HG03378 (cell line): Measurements from ENCODE around the gene ZNF700.
"Not testable (repeated sequence)": the region's sequence is repeated elsewhere in the genome, so short reads cannot be mapped to it uniquely, and the experiment has no call there.

Experiments used
- ATAC-seq: cut with Tn5 transposase; IDR thresholded peaks from one replicate; pipeline ENCODE4 v1.9.1; 2021; ENCODE audit warnings: mild to moderate bottlenecking, moderate library complexity; ENCODE audit not compliant: unreplicated experiment

The ZNF700 gene

DNA sequence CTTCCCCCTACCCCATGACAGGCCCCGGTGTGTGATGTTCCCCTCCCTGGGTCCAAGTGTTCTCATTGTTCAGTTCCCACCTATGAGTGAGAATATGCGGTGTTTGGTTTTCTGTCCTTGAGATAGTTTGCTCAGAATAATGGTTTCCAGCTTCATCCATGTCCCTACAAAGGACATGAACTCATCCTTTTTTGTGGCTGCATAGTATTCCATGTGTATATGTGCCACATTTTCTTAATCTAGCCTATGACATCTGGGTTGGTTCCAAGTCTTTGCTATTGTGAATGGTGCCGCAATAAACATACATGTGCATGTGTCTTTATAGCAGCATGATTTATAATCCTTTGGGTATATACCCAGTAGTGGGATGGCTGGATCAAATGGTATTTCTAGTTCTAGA, 13.5 kb downstream of the ZNF700 start:
- ATAC-seq = not testable (repeated sequence)

GRCh38 chr19:11941361-11941887, 16.5 kb downstream of the ZNF700 start:
- ATAC-seq = not testable (repeated sequence)

DNA sequence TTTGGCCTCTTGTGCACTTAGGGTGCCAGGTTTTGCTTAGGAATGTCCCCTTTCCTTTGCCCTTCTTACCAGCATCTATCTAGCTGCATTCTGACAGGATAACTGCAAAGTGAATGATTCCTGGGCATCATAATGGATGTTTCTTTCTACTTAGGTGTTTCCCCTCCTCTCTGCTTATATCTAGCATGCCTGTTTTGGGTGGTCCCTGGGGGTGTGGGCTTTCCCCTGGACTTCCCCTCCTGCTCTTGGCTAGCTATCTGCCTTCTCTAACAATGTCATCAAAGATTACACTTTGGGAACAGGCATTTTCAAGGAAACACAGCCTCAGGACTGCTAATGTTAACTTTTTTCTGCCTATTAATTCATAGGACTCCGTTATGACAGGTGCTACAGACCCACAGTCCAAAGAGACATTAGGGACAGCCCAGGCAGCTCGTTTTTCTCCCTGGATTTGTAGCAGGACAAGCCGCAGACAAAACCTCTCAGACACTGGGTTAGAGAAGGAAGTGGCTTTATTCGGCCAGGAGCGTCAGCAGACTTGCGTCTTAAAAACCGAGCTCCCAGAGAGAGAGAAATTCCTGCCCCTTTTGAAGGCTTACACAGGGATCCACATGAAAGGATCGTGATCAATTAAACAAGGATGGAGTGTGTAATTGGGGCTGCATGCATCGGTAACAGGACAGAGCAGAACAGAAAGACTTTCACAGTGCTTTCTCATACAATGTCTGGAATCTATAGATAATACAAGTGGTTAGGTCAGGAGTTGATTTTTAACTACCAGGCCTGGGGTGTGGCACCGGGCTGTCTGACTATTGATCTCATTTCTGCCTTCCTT, 17.3 kb downstream of the ZNF700 start:
- no peak for ATAC-seq

DNA sequence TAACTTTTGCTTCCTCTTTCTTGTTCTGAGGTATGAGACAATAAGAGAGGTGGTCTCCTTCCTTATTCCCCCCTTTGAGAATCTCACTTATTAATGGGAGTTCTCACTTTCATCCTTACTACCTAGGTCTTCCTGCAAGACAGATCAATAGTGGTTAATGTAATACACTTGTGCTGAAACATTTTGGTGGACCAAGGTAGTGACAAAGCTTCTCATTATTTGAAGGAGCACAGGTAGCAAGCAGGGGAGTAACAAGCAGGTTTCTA, 17.9 kb downstream of the ZNF700 start:
- no peak for ATAC-seq

DNA sequence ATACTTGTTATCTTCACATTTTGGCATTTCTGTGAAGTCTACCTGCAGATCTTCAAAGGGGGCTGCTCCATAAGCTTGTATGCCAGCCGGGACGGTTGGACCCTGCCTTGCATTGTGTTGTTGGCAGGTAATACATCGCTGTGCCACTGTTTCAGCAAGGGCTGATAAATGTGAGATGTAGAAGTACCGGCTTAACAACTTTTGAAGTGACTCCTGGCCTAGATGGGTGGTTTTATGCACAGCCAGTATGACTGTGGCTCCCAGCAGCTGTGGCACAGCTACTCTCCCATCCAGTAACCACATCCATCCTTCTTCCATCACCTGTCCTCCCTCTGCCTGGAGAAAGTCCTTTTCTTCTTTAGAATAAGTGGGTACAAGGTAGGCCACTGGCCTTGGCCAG, 19.7 kb downstream of the ZNF700 start:
- ATAC-seq = no peak

DNA sequence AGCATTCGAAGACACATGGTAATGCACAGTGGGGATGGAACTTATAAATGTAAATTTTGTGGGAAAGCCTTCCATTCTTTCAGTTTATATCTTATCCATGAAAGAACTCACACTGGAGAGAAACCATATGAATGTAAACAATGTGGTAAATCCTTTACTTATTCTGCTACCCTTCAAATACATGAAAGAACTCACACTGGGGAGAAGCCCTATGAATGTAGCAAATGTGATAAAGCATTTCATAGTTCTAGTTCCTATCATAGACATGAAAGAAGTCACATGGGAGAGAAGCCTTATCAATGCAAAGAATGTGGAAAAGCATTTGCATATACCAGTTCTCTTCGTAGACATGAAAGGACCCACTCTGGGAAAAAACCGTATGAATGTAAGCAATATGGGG, 23.7 kb downstream of the ZNF700 start:
- ATAC-seq = no peak

DNA sequence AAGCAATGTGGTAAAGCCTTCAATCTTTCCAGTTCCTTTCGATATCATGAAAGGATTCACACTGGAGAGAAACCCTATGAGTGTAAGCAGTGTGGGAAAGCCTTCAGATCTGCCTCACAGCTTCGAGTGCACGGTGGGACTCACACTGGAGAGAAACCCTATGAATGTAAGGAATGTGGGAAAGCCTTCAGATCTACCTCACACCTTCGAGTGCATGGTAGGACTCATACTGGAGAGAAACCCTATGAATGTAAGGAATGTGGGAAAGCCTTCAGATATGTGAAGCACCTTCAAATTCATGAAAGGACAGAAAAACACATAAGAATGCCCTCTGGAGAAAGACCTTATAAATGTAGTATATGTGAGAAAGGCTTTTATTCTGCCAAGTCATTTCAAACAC, 24.3 kb downstream of the ZNF700 start:
- ATAC-seq = no peak

DNA sequence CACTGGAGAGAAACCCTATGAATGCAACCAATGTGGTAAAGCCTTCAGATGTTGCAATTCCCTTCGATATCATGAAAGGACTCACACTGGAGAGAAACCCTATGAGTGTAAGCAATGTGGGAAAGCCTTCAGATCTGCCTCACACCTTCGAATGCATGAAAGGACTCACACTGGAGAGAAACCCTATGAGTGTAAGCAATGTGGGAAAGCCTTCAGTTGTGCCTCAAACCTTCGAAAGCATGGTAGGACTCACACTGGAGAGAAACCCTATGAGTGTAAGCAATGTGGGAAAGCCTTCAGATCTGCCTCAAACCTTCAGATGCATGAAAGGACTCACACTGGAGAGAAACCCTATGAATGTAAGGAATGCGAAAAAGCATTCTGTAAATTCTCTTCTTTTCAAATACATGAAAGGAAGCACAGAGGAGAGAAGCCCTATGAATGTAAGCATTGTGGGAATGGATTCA, 24.7 kb downstream of the ZNF700 start:
- ATAC-seq = not testable (repeated sequence)

GRCh38 chr19:11950312-11950711, 25.4 kb downstream of the ZNF700 start:
- no peak for ATAC-seq

DNA sequence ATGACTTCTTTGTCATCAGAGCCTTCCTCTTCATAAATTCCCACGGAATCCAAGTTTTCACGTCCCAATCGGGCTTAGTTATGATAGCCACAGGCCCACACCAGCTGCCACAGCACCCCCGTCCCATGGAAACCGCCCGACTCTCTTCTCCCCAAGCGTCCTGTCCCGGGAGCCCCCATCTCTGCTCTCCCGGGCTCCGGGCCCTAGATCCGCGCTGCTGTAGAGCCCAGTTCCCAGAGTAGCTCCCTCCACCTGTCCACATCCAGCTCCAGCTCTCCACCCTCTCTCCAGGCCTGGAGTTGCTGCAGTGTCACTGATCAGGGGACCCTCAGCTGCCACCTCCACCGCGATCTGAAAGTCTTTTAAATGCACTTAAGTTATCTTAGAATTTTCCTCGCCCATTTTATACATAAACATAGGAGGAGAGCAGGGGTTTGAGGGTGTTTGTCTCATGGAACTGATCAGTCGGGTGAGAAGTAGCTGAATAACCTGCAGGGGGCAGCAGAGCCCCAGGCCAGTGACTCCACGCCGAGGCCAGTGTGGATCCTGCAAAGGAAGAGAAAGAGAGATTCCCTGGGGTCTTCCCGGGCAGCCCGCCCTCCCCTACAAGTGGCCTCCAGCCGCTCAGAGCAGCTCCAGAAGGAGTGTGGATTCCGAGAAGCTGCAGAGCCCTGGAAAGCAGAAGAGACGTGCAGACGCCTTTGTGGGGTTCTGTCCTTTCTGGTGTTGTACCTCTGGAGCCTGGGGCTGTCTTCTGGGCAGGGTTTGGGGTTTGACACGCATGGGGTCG, 38.9 kb downstream of the ZNF700 start:
- no peak for ATAC-seq

DNA sequence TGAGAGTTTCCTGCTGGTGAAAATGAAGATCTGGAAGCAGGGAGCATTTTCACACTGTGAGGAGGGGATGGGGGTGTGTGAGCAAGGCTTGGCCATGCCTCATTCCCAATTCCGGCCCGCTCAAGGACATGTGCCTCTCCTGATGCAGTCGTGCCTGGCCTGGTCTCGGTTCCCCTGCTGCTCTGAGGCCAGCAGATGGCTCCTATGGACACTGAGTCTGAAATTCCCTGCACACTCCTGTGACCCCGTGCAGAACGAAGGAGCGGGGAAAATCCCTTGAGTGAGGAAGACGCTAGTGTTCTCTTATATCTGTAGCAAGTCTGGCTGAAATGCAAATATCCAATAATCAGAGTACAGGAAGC, 39.6 kb downstream of the ZNF700 start:
- ATAC-seq = no peak

DNA sequence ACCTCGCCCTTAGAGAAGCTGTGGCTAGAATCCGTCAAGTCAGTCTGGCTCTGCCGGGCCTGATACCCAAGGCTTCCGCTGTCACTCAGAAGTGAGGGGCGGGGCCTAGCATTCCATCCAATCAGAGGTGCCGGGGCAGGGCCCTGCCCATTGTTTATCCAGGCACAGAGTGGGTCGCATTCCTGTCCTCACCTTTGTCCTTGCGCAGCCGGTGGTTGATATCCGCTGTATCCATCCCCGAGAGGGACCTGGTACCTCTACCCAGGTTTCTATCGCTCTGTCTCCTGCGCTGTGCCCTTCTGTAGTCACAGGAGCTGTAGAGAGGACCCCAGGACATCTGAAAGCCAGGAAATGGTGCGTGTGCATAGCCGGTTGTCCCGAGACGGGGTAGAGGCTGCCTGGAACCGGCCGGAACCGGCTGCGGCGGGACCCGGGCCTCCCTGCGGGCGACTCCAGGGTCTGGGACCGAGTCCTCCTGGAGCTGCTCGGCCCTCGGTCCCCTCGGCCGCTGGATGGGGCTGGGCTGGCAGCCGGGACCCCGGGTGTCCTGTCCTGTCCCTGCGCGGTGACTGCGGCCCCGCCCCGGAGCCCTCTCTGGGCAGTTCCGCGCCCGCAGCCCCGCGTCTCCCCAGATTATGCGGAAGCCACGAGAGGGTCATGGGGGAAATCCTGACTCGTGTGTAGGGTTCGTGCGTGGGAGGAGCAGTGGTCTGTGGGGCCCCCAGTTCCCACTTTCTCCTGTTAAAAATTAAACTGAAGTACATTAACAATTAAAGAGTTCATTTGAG, 40.1 kb downstream of the ZNF700 start, which contains the start of gene ZNF763:
Gene ZNF763, plus strand, starts transcription at position 183 of the 788 bp plus-strand sequence. Its CDS starts 169 bp downstream, at position 352.
- ATAC-seq = peak; percentile 81

DNA sequence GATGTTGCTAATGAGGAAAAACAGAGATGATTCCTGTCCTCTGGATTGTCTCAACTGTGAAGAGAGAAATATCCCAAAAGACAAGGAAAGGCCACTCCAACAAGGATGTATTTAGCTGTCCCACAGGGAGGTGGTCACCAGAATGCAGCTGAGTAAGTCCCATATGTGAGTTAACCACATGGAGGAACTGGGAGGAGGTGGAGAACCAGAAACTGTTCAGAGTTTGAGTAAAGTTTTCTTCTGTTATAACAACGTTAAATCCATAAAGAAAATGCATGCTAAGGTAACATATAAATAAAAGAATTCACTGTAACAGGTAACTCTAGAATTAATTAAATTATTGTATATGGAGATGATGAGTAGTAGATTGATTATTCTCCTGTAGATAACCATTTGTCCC, 45.3 kb downstream of the ZNF700 start:
- ATAC-seq = no peak

DNA sequence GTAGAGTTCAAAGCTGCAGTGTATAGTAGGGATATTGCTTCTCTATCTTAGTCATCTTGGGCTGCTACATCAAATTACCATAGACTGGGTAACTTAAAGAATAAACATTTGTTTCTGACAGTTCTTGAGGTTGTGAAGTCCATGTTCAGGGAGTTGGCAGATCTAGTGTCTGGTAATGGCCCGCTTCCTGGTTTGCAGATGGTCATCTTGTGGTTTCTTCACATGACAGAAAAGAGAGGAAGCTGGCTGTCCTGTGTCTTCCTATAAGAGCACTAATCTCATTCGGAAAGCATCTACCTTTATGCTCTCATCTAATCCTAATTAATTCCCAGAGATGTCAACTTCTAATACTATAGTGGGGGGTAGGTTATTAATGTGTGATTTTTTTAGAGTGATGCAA, 46.1 kb downstream of the ZNF700 start:
- no peak for ATAC-seq

DNA sequence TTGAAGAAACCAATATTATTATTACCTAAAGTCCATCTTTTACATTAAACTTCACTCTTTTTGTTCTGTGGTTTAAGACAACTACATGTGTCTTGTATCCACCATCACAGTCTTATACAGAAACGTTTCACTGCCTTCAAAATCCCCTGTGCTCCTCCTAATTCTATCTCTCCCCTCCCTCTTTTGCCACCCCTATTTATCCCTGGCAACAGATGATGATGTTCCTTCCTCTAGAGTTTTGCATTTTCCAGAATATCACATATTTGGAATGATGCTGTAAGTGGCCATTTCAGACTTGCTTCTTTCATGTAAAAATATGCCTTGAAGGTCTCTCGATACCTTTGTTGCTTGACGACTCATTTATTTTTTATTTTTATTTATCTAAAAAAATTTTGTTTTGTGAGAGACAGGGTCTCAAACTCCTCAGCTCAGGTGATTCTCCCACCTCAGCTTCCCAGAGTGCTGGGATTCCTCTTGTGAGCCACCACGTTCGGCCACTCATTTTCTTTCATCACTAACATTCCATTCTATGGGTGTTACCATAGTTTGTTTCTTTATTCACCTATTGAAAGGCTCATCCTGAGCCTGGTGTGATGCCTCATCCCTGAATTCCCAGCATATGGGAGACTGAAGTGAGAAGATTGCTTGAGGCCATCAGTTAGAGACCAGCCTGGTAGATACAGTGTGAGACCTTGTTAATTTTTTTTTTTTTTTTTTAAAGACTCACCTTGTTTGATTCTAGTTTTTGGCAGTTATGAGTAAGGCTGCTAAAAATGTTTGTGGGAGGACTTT, 48.3 kb downstream of the ZNF700 start:
- ATAC-seq = no peak

DNA sequence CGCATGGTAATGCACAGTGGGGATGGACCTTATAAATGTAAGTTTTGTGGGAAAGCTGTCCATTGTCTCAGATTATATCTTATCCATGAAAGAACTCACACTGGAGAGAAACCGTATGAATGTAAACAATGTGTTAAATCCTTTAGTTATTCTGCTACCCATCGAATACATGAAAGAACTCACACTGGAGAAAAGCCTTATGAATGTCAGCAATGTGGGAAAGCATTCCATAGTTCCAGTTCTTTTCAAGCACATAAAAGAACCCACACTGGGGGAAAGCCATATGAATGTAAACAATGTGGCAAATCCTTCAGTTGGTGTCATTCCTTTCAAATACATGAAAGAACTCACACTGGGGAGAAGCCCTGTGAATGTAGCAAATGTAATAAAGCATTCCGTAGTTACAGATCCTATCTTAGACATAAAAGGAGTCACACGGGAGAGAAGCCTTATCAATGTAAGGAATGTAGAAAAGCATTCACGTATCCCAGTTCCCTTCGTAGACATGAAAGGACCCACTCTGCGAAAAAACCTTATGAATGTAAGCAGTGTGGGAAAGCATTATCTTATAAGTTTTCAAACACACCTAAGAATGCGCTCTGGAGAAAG, 53.7 kb downstream of the ZNF700 start:
- ATAC-seq = no peak

GRCh38 chr19:11979527-11979926, 54.6 kb downstream of the ZNF700 start:
- ATAC-seq = no peak

- no peak for ATAC-seq
Observed at GRCh38 chr19:11982526-11982925, 57.6 kb downstream of the ZNF700 start.

GRCh38 chr19:11984986-11985385, 60.1 kb downstream of the ZNF700 start:
- no peak for ATAC-seq

DNA sequence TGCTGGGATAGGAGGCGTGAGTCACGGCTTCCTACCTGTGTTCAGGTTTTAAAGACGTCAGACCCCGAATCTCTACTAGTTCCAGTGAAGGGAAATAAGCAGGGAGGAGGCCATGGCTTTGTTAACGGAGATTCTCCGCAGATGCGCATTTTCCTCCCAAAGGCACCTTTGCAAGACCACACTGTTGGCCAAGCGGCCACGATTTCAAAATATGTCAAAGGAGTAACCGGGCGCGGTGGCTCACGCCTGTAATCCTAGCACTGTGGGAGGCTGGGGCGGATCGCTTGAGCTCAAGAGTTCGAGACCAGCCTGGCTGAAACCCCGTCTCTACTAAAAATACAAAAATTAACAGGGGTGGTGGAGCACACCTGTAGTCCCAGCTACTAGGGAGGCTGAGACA, 61.8 kb downstream of the ZNF700 start:
- ATAC-seq = no peak
